ENCODE results near the gene SEMA6D.

Gene SEMA6D

DNA sequence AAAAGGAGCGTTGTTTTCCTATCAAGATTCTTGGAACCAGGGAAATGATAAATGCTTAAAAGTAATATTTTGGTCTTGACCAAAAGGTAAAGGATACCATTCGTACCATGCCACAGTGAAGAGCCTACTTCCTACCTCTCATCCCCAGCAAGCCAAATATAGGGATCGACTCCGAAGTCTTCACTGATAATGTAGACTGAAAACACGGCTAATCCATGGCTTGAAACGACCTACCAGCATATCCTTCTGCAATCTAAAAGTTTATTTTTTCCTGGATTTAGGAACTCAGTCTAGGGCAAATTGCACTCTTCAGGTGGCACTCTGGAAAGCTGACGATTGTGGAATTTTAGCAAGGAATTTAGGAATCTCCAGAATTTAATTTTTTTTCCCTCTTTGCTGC lies 1.9 kb upstream of the SEMA6D start:
- no peak overlapping the region for H3K4me3 ChIP-seq (ENCODE audit: low read depth, low read length)
- in situ Hi-C loops (cut with HindIII; ENCODE audit: low sequenced_read_pairs): loop anchor here (25.0 kb wide), 1 partner anchor 572 kb away; no protein-coding TSS in a partner anchor
- DNase-seq (ENCODE audit: low read depth): no peak
- TF ChIP-seq, protein P1, sequence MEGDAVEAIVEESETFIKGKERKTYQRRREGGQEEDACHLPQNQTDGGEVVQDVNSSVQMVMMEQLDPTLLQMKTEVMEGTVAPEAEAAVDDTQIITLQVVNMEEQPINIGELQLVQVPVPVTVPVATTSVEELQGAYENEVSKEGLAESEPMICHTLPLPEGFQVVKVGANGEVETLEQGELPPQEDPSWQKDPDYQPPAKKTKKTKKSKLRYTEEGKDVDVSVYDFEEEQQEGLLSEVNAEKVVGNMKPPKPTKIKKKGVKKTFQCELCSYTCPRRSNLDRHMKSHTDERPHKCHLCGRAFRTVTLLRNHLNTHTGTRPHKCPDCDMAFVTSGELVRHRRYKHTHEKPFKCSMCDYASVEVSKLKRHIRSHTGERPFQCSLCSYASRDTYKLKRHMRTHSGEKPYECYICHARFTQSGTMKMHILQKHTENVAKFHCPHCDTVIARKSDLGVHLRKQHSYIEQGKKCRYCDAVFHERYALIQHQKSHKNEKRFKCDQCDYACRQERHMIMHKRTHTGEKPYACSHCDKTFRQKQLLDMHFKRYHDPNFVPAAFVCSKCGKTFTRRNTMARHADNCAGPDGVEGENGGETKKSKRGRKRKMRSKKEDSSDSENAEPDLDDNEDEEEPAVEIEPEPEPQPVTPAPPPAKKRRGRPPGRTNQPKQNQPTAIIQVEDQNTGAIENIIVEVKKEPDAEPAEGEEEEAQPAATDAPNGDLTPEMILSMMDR (IDR thresholded peaks at IDR 0.05; ENCODE audit: low read depth, low read length, missing control alignments): no peak

DNA sequence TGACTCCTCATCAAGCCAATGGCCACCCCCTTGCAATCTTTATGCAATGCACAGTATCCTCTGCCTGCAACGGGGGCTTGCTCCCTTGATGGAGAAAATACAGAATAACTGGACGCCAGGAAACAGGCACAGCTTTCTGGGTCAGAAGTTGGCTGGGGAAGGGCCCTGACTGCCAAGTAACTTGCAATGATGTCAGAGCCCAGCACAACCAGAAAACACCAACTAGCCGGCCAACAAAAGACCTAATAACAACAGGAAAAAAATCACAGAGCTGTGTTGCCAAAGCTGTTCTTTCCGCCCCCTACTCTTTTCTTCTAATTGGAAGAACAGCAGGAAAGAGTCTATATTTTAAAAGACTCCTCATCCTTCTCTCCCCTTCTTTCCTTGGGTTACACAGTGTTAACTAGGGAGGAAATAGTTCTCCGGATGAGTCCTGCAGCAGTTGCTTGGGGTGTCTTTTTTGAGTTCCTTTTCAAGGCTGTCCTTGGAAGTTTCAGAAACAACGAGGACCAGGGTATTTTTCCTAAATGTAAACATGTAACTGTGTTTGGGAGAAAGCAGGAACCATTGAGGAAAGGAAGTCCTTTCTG lies 1.4 kb upstream of the SEMA6D start:
- no peak overlapping the region for H3K4me3 ChIP-seq (ENCODE audit: low read depth, low read length)
- in situ Hi-C loops (cut with HindIII; ENCODE audit: low sequenced_read_pairs): loop anchor here (25.0 kb wide), 1 partner anchor 571 kb away; no protein-coding TSS in a partner anchor
- TF ChIP-seq, protein P1 (IDR thresholded peaks at IDR 0.05; ENCODE audit: low read depth, low read length, missing control alignments): no peak
- peak; percentile 40 for DNase-seq (ENCODE audit: low read depth)

DNA sequence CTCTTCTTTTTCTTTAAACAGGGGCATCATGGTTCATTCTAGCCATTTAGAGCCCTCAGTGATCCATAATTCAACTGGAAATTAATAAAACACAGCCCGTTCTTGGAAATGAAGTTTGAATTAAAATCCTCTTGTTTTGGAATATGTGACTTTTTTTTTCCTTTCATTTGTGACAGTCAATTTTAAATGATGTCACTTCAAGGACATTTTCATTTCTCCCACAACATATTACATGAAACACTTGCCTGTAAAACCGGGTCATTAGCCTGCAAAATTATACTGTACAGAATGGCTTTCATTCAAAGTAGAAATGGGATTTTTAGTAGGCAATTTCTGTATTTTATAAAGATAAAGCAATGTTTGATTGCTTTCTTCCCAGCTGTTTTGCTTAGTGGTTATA lies 789 bp upstream of the SEMA6D start:
- in situ Hi-C loops (cut with HindIII; ENCODE audit: low sequenced_read_pairs): loop anchor here (25.0 kb wide), 1 partner anchor 571 kb away; no protein-coding TSS in a partner anchor
- DNase-seq (ENCODE audit: low read depth): no peak
- TF ChIP-seq, protein P1 (IDR thresholded peaks at IDR 0.05; ENCODE audit: low read depth, low read length, missing control alignments): no peak
- H3K4me3 ChIP-seq (ENCODE audit: low read depth, low read length): peak overlapping the region; percentile 60

DNA sequence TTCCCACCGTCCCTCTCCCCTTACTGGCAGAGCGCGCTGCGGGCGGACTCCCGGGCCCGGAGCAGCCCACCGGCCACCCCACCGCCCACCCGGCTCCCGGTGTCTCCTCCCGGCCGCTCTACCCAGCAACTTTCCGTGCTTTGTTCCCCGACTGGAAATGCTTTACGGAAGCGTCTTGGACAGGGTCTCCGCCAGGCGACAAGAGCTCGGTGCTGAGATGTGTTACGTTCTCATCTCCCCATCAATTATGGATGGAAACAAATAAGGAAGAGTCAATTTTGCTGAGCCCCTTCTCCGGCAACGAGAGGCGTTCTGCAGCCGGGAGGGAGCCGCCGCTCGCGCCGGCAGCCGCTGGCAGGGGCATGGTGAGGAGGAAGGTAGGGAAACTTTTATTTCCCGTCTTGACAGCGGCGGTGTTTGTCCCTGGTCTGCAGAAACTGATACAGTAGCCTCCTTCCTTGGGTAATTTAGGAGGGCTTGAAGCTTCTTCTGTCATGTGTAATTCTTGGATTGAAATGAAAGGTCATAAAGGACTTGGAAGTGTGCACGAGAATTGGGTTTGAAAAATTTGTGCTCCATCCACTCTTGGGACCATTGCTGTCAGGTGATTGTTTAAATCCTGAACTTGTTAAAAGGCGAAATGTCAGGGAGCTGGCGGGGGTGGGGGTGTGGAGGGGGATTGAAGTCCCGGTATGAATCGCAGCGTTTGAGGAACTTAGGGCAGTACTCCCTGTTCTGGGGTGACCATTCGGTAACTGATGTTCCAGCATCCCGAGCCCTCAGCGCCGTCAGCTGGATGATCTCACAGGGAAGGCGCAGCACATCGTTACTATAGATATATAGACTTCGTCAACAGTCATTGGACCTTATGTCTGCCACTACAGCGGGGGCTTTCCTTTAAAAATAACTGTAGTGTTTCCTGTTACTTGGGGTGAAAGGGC lies 1.5 kb downstream of the SEMA6D start:
- peak overlapping the region; percentile 60 for H3K4me3 ChIP-seq (ENCODE audit: low read depth, low read length)
- DNase-seq (ENCODE audit: low read depth): no peak
- TF ChIP-seq, protein P1 (IDR thresholded peaks at IDR 0.05; ENCODE audit: low read depth, low read length, missing control alignments): no peak
- in situ Hi-C loops (cut with HindIII; ENCODE audit: low sequenced_read_pairs): loop anchor here (25.0 kb wide), 1 partner anchor 569 kb away; no protein-coding TSS in a partner anchor

DNA sequence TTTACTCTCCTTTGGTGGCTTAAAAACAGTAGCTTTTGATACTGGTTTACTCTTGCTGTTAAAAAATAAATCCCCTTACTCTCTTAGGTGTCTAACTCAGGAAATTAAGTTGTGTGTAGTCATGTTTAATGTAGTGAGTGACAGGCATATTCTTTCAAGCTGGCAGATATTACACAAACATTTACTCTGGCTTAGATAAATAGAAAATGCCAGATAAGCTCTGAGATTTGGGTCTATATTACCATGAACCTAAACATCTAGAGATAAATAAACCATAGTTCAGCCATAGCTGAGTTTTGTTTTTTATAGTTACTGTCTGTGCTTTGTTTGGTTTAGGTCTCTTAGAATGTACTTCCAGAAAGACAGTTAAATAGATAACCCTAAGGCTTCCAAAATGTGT lies 2.4 kb downstream of the SEMA6D start:
- peak overlapping the region; percentile 60 for H3K4me3 ChIP-seq (ENCODE audit: low read depth, low read length)
- DNase-seq (ENCODE audit: low read depth): no peak
- TF ChIP-seq, protein P1 (IDR thresholded peaks at IDR 0.05; ENCODE audit: low read depth, low read length, missing control alignments): no peak
- in situ Hi-C loops (cut with HindIII; ENCODE audit: low sequenced_read_pairs): loop anchor here (25.0 kb wide), 1 partner anchor 568 kb away; no protein-coding TSS in a partner anchor

DNA sequence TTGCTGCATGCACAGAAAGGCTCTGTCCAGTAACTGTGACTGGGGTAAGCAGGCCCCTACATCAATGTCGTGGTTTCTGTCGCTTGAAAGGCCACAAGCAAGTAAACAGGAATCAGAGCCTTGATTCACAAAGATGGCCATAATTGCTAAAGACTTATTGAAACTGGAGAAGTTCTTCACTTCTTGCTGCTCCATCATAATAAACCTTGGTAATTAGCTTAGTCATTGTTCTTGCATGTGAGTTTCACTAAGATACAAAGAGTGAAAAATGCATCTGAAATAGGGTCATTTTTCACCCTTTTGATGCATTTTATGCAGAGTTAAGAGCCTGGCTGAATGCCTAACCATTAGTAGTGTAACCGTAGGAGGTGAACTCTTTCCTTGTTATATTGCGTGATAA lies 3.2 kb downstream of the SEMA6D start:
- in situ Hi-C loops (cut with HindIII; ENCODE audit: low sequenced_read_pairs): loop anchor here (25.0 kb wide), 1 partner anchor 567 kb away; no protein-coding TSS in a partner anchor
- TF ChIP-seq, protein P1 (IDR thresholded peaks at IDR 0.05; ENCODE audit: low read depth, low read length, missing control alignments): no peak
- peak overlapping the region; percentile 60 for H3K4me3 ChIP-seq (ENCODE audit: low read depth, low read length)
- DNase-seq (ENCODE audit: low read depth): no peak

Measured in astrocyte of the cerebellum (primary cell).